GM21786 (cell line): Measurements from ENCODE around the gene LVRN.

Experiments used
- ATAC-seq: cut with Tn5 transposase; IDR thresholded peaks from one replicate; pipeline ENCODE4 v1.9.1; 2021; ENCODE audit not compliant: unreplicated experiment

LVRN gene

GRCh38 chr5:116013207-116013785 lies 51.0 kb downstream of the LVRN start:
- no peak for ATAC-seq

GRCh38 chr5:116013936-116014335 lies 51.7 kb downstream of the LVRN start:
- no peak for ATAC-seq

- ATAC-seq: no peak
These were observed 61.3 kb downstream of the LVRN start for GRCh38 chr5:116023619-116024018.

GRCh38 chr5:116025866-116026265 lies 63.6 kb downstream of the LVRN start:
- no peak for ATAC-seq

- ATAC-seq: peak; percentile 68
These were observed 69.8 kb downstream of the LVRN start, which contains the start of gene ARL14EPL for GRCh38 chr5:116032094-116032517. ARL14EPL (plus strand) TSS chr5:116032472; CDS start chr5:116051466, 18,994 bp downstream.

GRCh38 chr5:116032991-116033390 lies 70.7 kb downstream of the LVRN start:
- ATAC-seq: peak; percentile 38

- no peak for ATAC-seq
These were observed 72.8 kb downstream of the LVRN start for GRCh38 chr5:116035123-116035522.

- no peak for ATAC-seq
These were observed 75.1 kb downstream of the LVRN start for GRCh38 chr5:116037236-116037822.

GRCh38 chr5:116038817-116039216 lies 76.5 kb downstream of the LVRN start:
- peak; percentile 73 for ATAC-seq

GRCh38 chr5:116042375-116042774 lies 80.1 kb downstream of the LVRN start:
- ATAC-seq: no peak

- ATAC-seq: no peak
These were observed 81.8 kb downstream of the LVRN start for GRCh38 chr5:116044073-116044472.

- no peak for ATAC-seq
These were observed 83.5 kb downstream of the LVRN start for GRCh38 chr5:116045821-116046220.

- ATAC-seq: no peak
These were observed 84.0 kb downstream of the LVRN start for GRCh38 chr5:116046261-116046660.

GRCh38 chr5:116046823-116047222 lies 84.5 kb downstream of the LVRN start:
- no peak for ATAC-seq

GRCh38 chr5:116058346-116058936 lies 96.2 kb downstream of the LVRN start:
- ATAC-seq: no peak

- no peak for ATAC-seq
These were observed 100.1 kb downstream of the LVRN start for GRCh38 chr5:116062352-116062751.

- no peak for ATAC-seq
These were observed 101.7 kb downstream of the LVRN start for GRCh38 chr5:116063950-116064349.

- ATAC-seq: no peak
These were observed 105.9 kb downstream of the LVRN start for GRCh38 chr5:116068028-116068632.

- ATAC-seq: no peak
These were observed 108.9 kb downstream of the LVRN start for GRCh38 chr5:116071211-116071610.

- no peak for ATAC-seq
These were observed 113.0 kb downstream of the LVRN start for GRCh38 chr5:116075191-116075831.

- peak; percentile 99 for ATAC-seq
These were observed 114.2 kb downstream of the LVRN start for GRCh38 chr5:116076496-116076895.
